H1 (cell line): ENCODE measurements around the gene POLN. TPM values are rescaled to one million over a fixed set of nuclear protein-coding genes. Genes with fewer than 3 reads are reported as not detected.

ENCODE experiments used
- CTCF ChIA-PET: fragments of 300-600 bp; sonication (Branson Sonifier 250); formaldehyde crosslinking; loops from one replicate; lab custom pipeline; 2021; ENCODE audit not compliant: partially characterized antibody; lab: Charles Lee
- POLR2A ChIA-PET: fragments of 300-600 bp; sonication (Branson Sonifier 250); formaldehyde crosslinking; loops from one replicate; lab custom pipeline; 2021; ENCODE audit warnings: inconsistent platforms; ENCODE audit not compliant: partially characterized antibody; lab: Charles Lee
- DNase-seq, 2 experiments: peaks; one replicate each; pipeline versions ENCODE4 v3.0.0 to v3.0.0-alpha.2; 2010 to 2022; ENCODE audit warnings: low spot score in 2 of 2, low read depth in 1 of 2, mixed read lengths in 1 of 2
- FAIRE-seq: peaks from 2 replicates; lab custom pipeline; 2011; peaks lifted over from hg19 to GRCh38; lab: Jason Lieb, UNC
- H2AFZ ChIP-seq: 2 replicates; pipeline ENCODE4 v1.8.1; 2012; ENCODE audit warnings: low read length, inconsistent platforms
- H2AK5ac ChIP-seq: 2 replicates; pipeline ENCODE4 v1.6.1; 2013; ENCODE audit warnings: low read depth, low read length
- H2BK120ac ChIP-seq: replicated peaks from 2 replicates; pipeline ENCODE3; 2013; ENCODE audit warnings: low read depth, low read length, inconsistent platforms
- H2BK12ac ChIP-seq: 2 replicates; pipeline ENCODE4 v1.6.1; 2013; ENCODE audit warnings: low read depth, low read length
- H2BK15ac ChIP-seq: 2 replicates; pipeline ENCODE4 v1.6.1; 2013; ENCODE audit warnings: low read length
- H2BK20ac ChIP-seq: 2 replicates; pipeline ENCODE4 v1.6.1; 2013; ENCODE audit warnings: low read length
- H2BK5ac ChIP-seq: 2 replicates; pipeline ENCODE4 v1.6.1; 2013; ENCODE audit warnings: low read depth, low read length
- H3K14ac ChIP-seq: 2 replicates; pipeline ENCODE4 v1.6.1; 2013; ENCODE audit warnings: inconsistent platforms; ENCODE audit not compliant: insufficient read length
- H3K18ac ChIP-seq: 2 replicates; pipeline ENCODE4 v1.6.1; 2013; ENCODE audit warnings: low read length; ENCODE audit errors: extremely low read depth
- H3K23ac ChIP-seq: 2 replicates; pipeline ENCODE4 v1.6.1; 2013; ENCODE audit warnings: inconsistent platforms; ENCODE audit not compliant: insufficient read length
- H3K23me2 ChIP-seq: 2 replicates; pipeline ENCODE4 v1.6.1; 2013; ENCODE audit warnings: low read depth, low read length
- H3K27ac ChIP-seq: 2 replicates; pipeline ENCODE4 v1.6.1; 2011; ENCODE audit warnings: low read depth, low read length, inconsistent platforms
- H3K27me3 ChIP-seq, 4 experiments: replicated peaks in 1 of 4; 1 replicate in 1 of 4; 2 replicates in 3 of 4; pipeline versions ENCODE4 v1.6.1 to v1.8.1; 2011 to 2013; ENCODE audit warnings: low read length in 3 of 4, mild to moderate bottlenecking in 3 of 4, inconsistent platforms in 2 of 4, mixed read lengths in 2 of 4, moderate library complexity in 1 of 4; ENCODE audit not compliant: control insufficient read depth in 3 of 4, insufficient read depth in 3 of 4; ENCODE audit errors: extremely low read depth in 1 of 4
- H3K36me3 ChIP-seq, 4 experiments: 2 replicates each; pipeline versions ENCODE4 v1.6.1 to v1.8.1; 2011 to 2013; ENCODE audit warnings: mild to moderate bottlenecking in 4 of 4, low read length in 3 of 4, moderate library complexity in 2 of 4, control low read depth in 1 of 4, inconsistent platforms in 1 of 4; ENCODE audit not compliant: insufficient read depth in 4 of 4, control insufficient read depth in 2 of 4
- H3K4ac ChIP-seq: replicated peaks from 2 replicates; pipeline ENCODE3; 2013; ENCODE audit warnings: low read length, low read depth, mixed read lengths, inconsistent platforms; ENCODE audit not compliant: insufficient read length
- H3K4me1 ChIP-seq, 4 experiments: replicated peaks in 1 of 4; 1 replicate in 1 of 4; 2 replicates in 3 of 4; pipeline versions ENCODE4 v1.6.1 to v1.8.1; 2011 to 2013; ENCODE audit warnings: low read length in 3 of 4, inconsistent platforms in 2 of 4, mixed read lengths in 1 of 4; ENCODE audit not compliant: insufficient read depth in 4 of 4, control insufficient read depth in 3 of 4
- H3K4me2 ChIP-seq, 2 experiments: 2 replicates each; pipeline versions ENCODE4 v1.6.1 to v1.8.1; 2011 to 2013; ENCODE audit warnings: low read depth in 2 of 2, low read length in 2 of 2, control low read depth in 1 of 2, inconsistent platforms in 1 of 2, mild to moderate bottlenecking in 1 of 2; ENCODE audit not compliant: insufficient read depth in 1 of 2
- H3K4me3 ChIP-seq, 4 experiments: fragments of 200-600, 300-600 bp in 1 of 4; sonication (generic), shearing (Covaris generic), sonication (Bioruptor Twin) in 1 of 4; 2 replicates each; pipeline versions ENCODE4 v1.5.1 to v1.8.1; 2011 to 2016; ENCODE audit warnings: low read length in 4 of 4, low read depth in 3 of 4, control low read depth in 2 of 4, inconsistent platforms in 2 of 4, mild to moderate bottlenecking in 2 of 4, mixed read lengths in 1 of 4, moderate library complexity in 1 of 4; ENCODE audit not compliant: insufficient read depth in 2 of 4; ENCODE audit errors: extremely low read depth in 1 of 4
- H3K56ac ChIP-seq: replicated peaks from 2 replicates; pipeline ENCODE3; 2013; ENCODE audit warnings: low read depth, mild to moderate bottlenecking, mixed read lengths, low read length, inconsistent platforms; ENCODE audit not compliant: insufficient read length
- H3K79me1 ChIP-seq: 2 replicates; pipeline ENCODE4 v1.6.1; 2013; ENCODE audit warnings: low read depth, low read length, control low read depth
- H3K79me2 ChIP-seq, 2 experiments: 2 replicates each; pipeline versions ENCODE4 v1.6.1 to v1.8.1; 2012 to 2013; ENCODE audit warnings: low read length in 2 of 2, mild to moderate bottlenecking in 2 of 2, inconsistent platforms in 1 of 2; ENCODE audit not compliant: insufficient read depth in 2 of 2, control insufficient read depth in 1 of 2
- H3K9ac ChIP-seq, 4 experiments: replicated peaks in 1 of 4; 1 replicate in 1 of 4; 2 replicates in 3 of 4; pipeline versions ENCODE4 v1.6.1 to v1.8.1; 2011 to 2013; ENCODE audit warnings: low read depth in 3 of 4, low read length in 3 of 4, control low read depth in 2 of 4, mild to moderate bottlenecking in 2 of 4, moderate library complexity in 2 of 4, inconsistent platforms in 1 of 4; ENCODE audit errors: extremely low read depth in 1 of 4
- H3K9me3 ChIP-seq, 2 experiments: 2 replicates each; pipeline versions ENCODE4 v1.6.1 to v1.8.1; 2012 to 2013; ENCODE audit warnings: mild to moderate bottlenecking in 2 of 2, moderate library complexity in 2 of 2, control low read depth in 1 of 2, inconsistent platforms in 1 of 2, low read depth in 1 of 2, low read length in 1 of 2, mixed read lengths in 1 of 2; ENCODE audit not compliant: insufficient read depth in 2 of 2
- H4K20me1 ChIP-seq, 2 experiments: replicated peaks in 1 of 2; 2 replicates each; pipeline versions ENCODE3 to v1.8.1; 2011 to 2013; ENCODE audit warnings: inconsistent platforms in 2 of 2, low read length in 2 of 2, mild to moderate bottlenecking in 1 of 2; ENCODE audit not compliant: insufficient read depth in 2 of 2, control insufficient read depth in 1 of 2
- H4K5ac ChIP-seq: 2 replicates; pipeline ENCODE4 v1.6.1; 2013; ENCODE audit warnings: low read length, low read depth, mixed read lengths, inconsistent platforms; ENCODE audit not compliant: insufficient read length
- H4K8ac ChIP-seq: 2 replicates; pipeline ENCODE4 v1.8.0; 2013; ENCODE audit warnings: mild to moderate bottlenecking, moderate library complexity, low read length, inconsistent platforms; ENCODE audit not compliant: insufficient read depth; ENCODE audit errors: extremely low read depth
- H4K91ac ChIP-seq: replicated peaks from 2 replicates; pipeline ENCODE3; 2013; ENCODE audit warnings: low read length, mixed read lengths, inconsistent platforms; ENCODE audit not compliant: insufficient read length
- ATF2 ChIP-seq: IDR thresholded peaks from 2 replicates; pipeline ENCODE4 v1.6.1; 2012; ENCODE audit warnings: low read length, inconsistent platforms
- BACH1 ChIP-seq: IDR thresholded peaks from 2 replicates; pipeline ENCODE4 v1.6.1; 2012; ENCODE audit warnings: low read length, improper control_type of control experiment
- BCL11A ChIP-seq, 2 experiments: IDR thresholded peaks; one replicate each; pipeline ENCODE4 v1.6.1; 2011; ENCODE audit warnings: low read depth in 2 of 2, low read length in 2 of 2, mild to moderate bottlenecking in 2 of 2
- CBX5 ChIP-seq: fragments of 300-800, 300-1000 bp; sonication (generic); IDR thresholded peaks from 2 replicates; pipeline ENCODE4 v1.7.1; 2016; ENCODE audit warnings: antibody characterized with exemption, low read length, low read depth
- EP300 ChIP-seq, 2 experiments: IDR thresholded peaks; 1 replicate in 1 of 2; 2 replicates in 1 of 2; pipeline ENCODE4 v1.6.1; 2011 to 2012; ENCODE audit warnings: low read depth in 2 of 2, low read length in 2 of 2, mild to moderate bottlenecking in 2 of 2, borderline replicate concordance in 1 of 2, inconsistent platforms in 1 of 2, moderate library complexity in 1 of 2
- KDM4A ChIP-seq: IDR thresholded peaks from one replicate; pipeline ENCODE4 v1.7.1; 2012; ENCODE audit warnings: low read depth, mild to moderate bottlenecking, moderate library complexity, low read length, inconsistent platforms; ENCODE audit not compliant: severe bottlenecking
- RBBP5 ChIP-seq: IDR thresholded peaks from 2 replicates; pipeline ENCODE4 v1.7.1; 2012; ENCODE audit warnings: low read depth, mild to moderate bottlenecking, inconsistent platforms, low read length, moderate library complexity, borderline replicate concordance
- SIN3A ChIP-seq, 2 experiments: IDR thresholded peaks in 1 of 2; conservative IDR thresholded peaks in 1 of 2; 2 replicates each; pipeline ENCODE4 v1.6.1; 2011 to 2012; ENCODE audit warnings: low read length in 2 of 2, improper control_type of control experiment in 1 of 2, low read depth in 1 of 2, mild to moderate bottlenecking in 1 of 2
- SRF ChIP-seq: IDR thresholded peaks from 2 replicates; pipeline ENCODE4 v1.6.1; 2011; ENCODE audit warnings: mild to moderate bottlenecking, low read depth, low read length, moderate library complexity
- YY1 ChIP-seq: IDR thresholded peaks from 2 replicates; pipeline ENCODE4 v1.6.1; 2011; ENCODE audit warnings: low read depth, mild to moderate bottlenecking, low read length
- ZNF274 ChIP-seq: IDR thresholded peaks from 2 replicates; pipeline ENCODE4 v1.7.0; 2012; ENCODE audit warnings: low read length, borderline replicate concordance; ENCODE audit errors: extremely low read depth
- WGBS, 2 experiments: shearing (Covaris generic) in 1 of 2; methylation state at CpG; one replicate each; pipeline versions ENCODE4 v1.1.6 to v1.1.7; 2013 to 2015; ENCODE audit warnings: low lambda C conversion rate in 2 of 2, mixed read lengths in 2 of 2, inconsistent platforms in 1 of 2, low coverage in 1 of 2, missing lambda C conversion rate in 1 of 2; ENCODE audit not compliant: insufficient replicate concordance in 2 of 2, insufficient coverage in 1 of 2, insufficient read length in 1 of 2; ENCODE audit errors: extremely low coverage in 1 of 2, missing lambda C conversion rate in 1 of 2; 5-methylcytosine and 5-hydroxymethylcytosine counted together
- polyA plus RNA-seq, 7 experiments: library from polyadenylated mRNA; depleted of rRNA in 3 of 7; stranded (reverse) in 5 of 7; unstranded in 2 of 7; fragments of >200 nt in 5 of 7; fragments of 200-250 nt in 2 of 7; gene quantifications; 1 replicate in 5 of 7; 2 replicates in 1 of 7; 4 replicates in 1 of 7; pipeline versions ENCODE4 v1.2.1 to v1.2.3, GENCODE V29; 2011 to 2013; ENCODE audit warnings: missing spikeins in 2 of 7, mixed read lengths in 2 of 7
- total RNA-seq: library from RNA; stranded (reverse); fragmentation: NEBNext Ultra II Directional; extraction: Animal tissue kit (Norgen Biotek cat#: 25700); gene quantifications from 2 replicates; pipeline ENCODE4 v1.2.1, GENCODE V29; 2021

The POLN gene
- total and polyA plus RNA-seq, 2 of the 8 experiments (the other 6 are each of a cell fraction or from before 2014, with no cell fraction given), result 0.98 to 1.5 TPM

GRCh38 chr4:2136726-2137125 is 105.2 kb downstream of the POLN start:
- Histone ChIP-seq H2BK5ac (no peak overlapping the region), H3K56ac (no peak overlapping the region), H3K23ac (no peak overlapping the region), H3K36me3 (no peaks in the 10 kb centered on the region), H4K5ac (no peak overlapping the region), H3K18ac (no peak overlapping the region), H2BK20ac (no peak overlapping the region), H2BK12ac (no peak overlapping the region), H2BK15ac (no peak overlapping the region), H3K27ac (no peak overlapping the region), H4K20me1 (peaks cover 8 to 10% of the 10 kb centered on the region in 2 experiments), H3K9me3 (peaks cover 0 to 6% of the 10 kb centered on the region in 2 experiments; a peak in 1 of 4 replicates), H3K4me1 (peaks cover 0 to 4% (median under 1%) of the 10 kb centered on the region in 4 experiments; a peak in 2 of 7 replicates), H2AK5ac (no peak overlapping the region), H3K23me2 (no peaks in the 10 kb centered on the region), H3K4me2 (no peak overlapping the region), H2AFZ (no peak overlapping the region), H4K8ac (no peak overlapping the region), H3K79me1 (no peaks in the 10 kb centered on the region), H3K27me3 (peaks cover 17 to 55% (median 35%) of the 10 kb centered on the region in 4 experiments), H3K79me2 (no peaks in the 10 kb centered on the region), H2BK120ac (no peak overlapping the region), H3K9ac (no peak overlapping the region), H3K14ac (no peak overlapping the region), H4K91ac (no peak overlapping the region), H3K4me3 (no peak overlapping the region), H3K4ac (no peak overlapping the region)
- CTCF ChIA-PET, result interaction anchor here (1.0 kb wide), 1 partner anchor 122 kb away, joined by 3 read pairs; no protein-coding TSS in a partner anchor
- POLR2A ChIA-PET, result no interaction called here
- FAIRE-seq (no peak), DNase-seq (no peak)
- WGBS, 2 experiments, result 84% methylated on average over 7 of the region's 7 CpGs; no CpG with 5 or more reads in 1 of the 2 experiments
- TF ChIP-seq RBBP5 (no peak), KDM4A (no peak), ZNF274 (no peak), BCL11A (IDR thresholded peaks at IDR 0.05; ENCODE audit: low read depth in 2 of 2, low read length in 2 of 2) (no peak), CBX5 (no peak), YY1 (no peak), ATF2 (no peak), EP300 (IDR thresholded peaks at IDR 0.05; ENCODE audit: borderline replicate concordance in 1 of 2, low read depth in 2 of 2, low read length in 2 of 2) (no peak), BACH1 (no peak), SRF (no peak), SIN3A (conservative IDR thresholded peaks at IDR 0.05 in 1 of 2, IDR thresholded peaks at IDR 0.05 in 1 of 2; ENCODE audit: low read depth in 1 of 2, low read length in 2 of 2) (no peak)
